HCT116 (cell line): ENCODE results near the gene RNF125. TPM values are rescaled to one million over a fixed set of nuclear protein-coding genes. Genes with fewer than 3 reads are reported as not detected.

ENCODE experiments used
- ATAC-seq: fragments of 200-7000 bp; cut with Tn5 transposase; 2 replicates; pipeline ENCODE4 v1.9.1; 2020; ENCODE audit warnings: mild to moderate bottlenecking, moderate library complexity
- BruUV-seq: library from RNA; stranded (reverse); fragments of 400-500 nt; replicated peaks from 2 replicates; lab custom pipeline; 2021; lab: Mats Ljungman, UMichigan
- CTCF ChIA-PET: fragments of 300-600 bp; sonication (Branson Sonifier 250); formaldehyde crosslinking; loops from one replicate; lab custom pipeline; 2021; ENCODE audit warnings: antibody characterized with exemption; lab: Charles Lee
- POLR2A ChIA-PET: fragments of 300-600, 350-600 bp; sonication (Branson Sonifier 250); formaldehyde crosslinking; loops from one replicate; lab custom pipeline; 2021; ENCODE audit warnings: antibody characterized with exemption; lab: Charles Lee
- RAD21 ChIA-PET, 2 experiments: fragments of 300-600 bp; sonication (Branson Sonifier 250); formaldehyde crosslinking; loops; one replicate each; lab custom pipeline; 2023; ENCODE audit warnings: low total read pairs in 2 of 2; ENCODE audit not compliant: uncharacterized antibody in 2 of 2, unreplicated experiment in 2 of 2, low non-redundant PET in 1 of 2; lab: Charles Lee
- DNase-seq: peaks from one replicate; pipeline ENCODE4 v3.0.0-alpha.2; 2010; ENCODE audit warnings: low read depth, low spot score
- H2AFZ ChIP-seq: fragments of 200-600 bp; shearing (Covaris generic), sonication (generic); 2 replicates; pipeline ENCODE4 v1.6.1; 2017; ENCODE audit warnings: low read depth, mixed run types, mixed read lengths, antibody characterized with exemption, low read length; ENCODE audit not compliant: poor library complexity, severe bottlenecking
- H3K27ac ChIP-seq: 2 replicates; pipeline ENCODE4 v1.5.1; 2012; ENCODE audit warnings: low read depth, low read length
- H3K27me3 ChIP-seq: fragments of 200-600 bp; sonication (generic); 2 replicates; pipeline ENCODE4 v1.6.1; 2016; ENCODE audit warnings: mixed run types, low read length, mixed read lengths; ENCODE audit not compliant: insufficient read depth
- H3K36me3 ChIP-seq, 2 experiments: fragments of 200-500 bp in 1 of 2; fragments of 200-600 bp in 1 of 2; sonication (Bioruptor generic) in 1 of 2; sonication (generic) in 1 of 2; 2 replicates each; pipeline versions ENCODE4 v1.5.1 to v1.6.1; 2014 to 2016; ENCODE audit warnings: low read length in 2 of 2, inconsistent platforms in 1 of 2, mixed read lengths in 1 of 2, mixed run types in 1 of 2; ENCODE audit not compliant: insufficient read depth in 2 of 2, control insufficient read depth in 1 of 2
- H3K4me1 ChIP-seq, 2 experiments: fragments of 200-600 bp in 1 of 2; sonication (generic) in 1 of 2; 2 replicates each; pipeline versions ENCODE4 v1.5.1 to v1.6.1; 2012 to 2017; ENCODE audit warnings: low read length in 2 of 2, inconsistent platforms in 1 of 2, mild to moderate bottlenecking in 1 of 2, mixed read lengths in 1 of 2, mixed run types in 1 of 2, moderate library complexity in 1 of 2; ENCODE audit not compliant: insufficient read depth in 2 of 2, control insufficient read depth in 1 of 2
- H3K4me2 ChIP-seq: fragments of 200-600 bp; sonication (generic); 2 replicates; pipeline ENCODE4 v1.6.1; 2017; ENCODE audit warnings: mixed run types, low read length, mixed read lengths
- H3K4me3 ChIP-seq, 2 experiments: fragments of 200-600 bp in 1 of 2; sonication (generic) in 1 of 2; replicated peaks in 1 of 2; 2 replicates each; pipeline ENCODE4 v1.5.1; 2011 to 2016; ENCODE audit warnings: low read length in 2 of 2, control low read depth in 1 of 2, low read depth in 1 of 2, mild to moderate bottlenecking in 1 of 2, mixed read lengths in 1 of 2, mixed run types in 1 of 2
- H3K79me2 ChIP-seq: fragments of 200-600 bp; sonication (generic); 2 replicates; pipeline ENCODE4 v1.6.1; 2017; ENCODE audit warnings: mild to moderate bottlenecking, mixed run types, low read length, moderate library complexity, mixed read lengths; ENCODE audit not compliant: insufficient read depth
- H3K9ac ChIP-seq: fragments of 200-600 bp; sonication (generic); 2 replicates; pipeline ENCODE4 v1.6.1; 2016; ENCODE audit warnings: low read length, mixed read lengths
- H3K9me2 ChIP-seq: fragments of 200-600 bp; sonication (generic), shearing (Covaris generic); 2 replicates; pipeline ENCODE4 v1.6.1; 2017; ENCODE audit warnings: mixed run types, mild to moderate bottlenecking, moderate library complexity; ENCODE audit not compliant: insufficient read depth
- H3K9me3 ChIP-seq, 2 experiments: fragments of 200-500 bp in 1 of 2; fragments of 200-600 bp in 1 of 2; sonication (Bioruptor generic) in 1 of 2; sonication (generic) in 1 of 2; 2 replicates each; pipeline ENCODE4 v1.6.1; 2014 to 2017; ENCODE audit warnings: low read length in 2 of 2, mixed read lengths in 2 of 2, inconsistent platforms in 1 of 2, low read depth in 1 of 2, mild to moderate bottlenecking in 1 of 2, mixed run types in 1 of 2, moderate library complexity in 1 of 2; ENCODE audit not compliant: control insufficient read depth in 1 of 2, insufficient read depth in 1 of 2
- H4K20me1 ChIP-seq: fragments of 200-600 bp; sonication (generic), shearing (Covaris generic); 2 replicates; pipeline ENCODE4 v1.6.1; 2017; ENCODE audit warnings: mixed run types, mild to moderate bottlenecking, moderate library complexity; ENCODE audit not compliant: insufficient read depth
- CBX3 ChIP-seq: IDR thresholded peaks from 2 replicates; pipeline ENCODE4 v1.6.1; 2012; ENCODE audit warnings: low read depth
- CTCF ChIP-seq, 3 experiments: fragments of 200-600 bp in 1 of 3; sonication (generic) in 1 of 3; IDR thresholded peaks in 2 of 3; conservative IDR thresholded peaks in 1 of 3; 2 replicates each; pipeline ENCODE4 v1.5.1; 2012 to 2017; ENCODE audit warnings: low read depth in 2 of 3, low read length in 2 of 3, antibody characterized with exemption in 1 of 3, borderline replicate concordance in 1 of 3, control low read depth in 1 of 3, mild to moderate bottlenecking in 1 of 3, mixed read lengths in 1 of 3, mixed run types in 1 of 3, moderate library complexity in 1 of 3; ENCODE audit not compliant: insufficient read depth in 1 of 3
- ELF1 ChIP-seq: IDR thresholded peaks from 2 replicates; pipeline ENCODE4 v1.6.1; 2012; ENCODE audit warnings: low read depth, borderline replicate concordance
- EZH2 ChIP-seq: fragments of 200-600 bp; sonication (generic); IDR thresholded peaks from 2 replicates; pipeline ENCODE4 v1.6.1; 2017; ENCODE audit warnings: antibody characterized with exemption, mixed run types
- EZH2phosphoT487 ChIP-seq: fragments of 200-600 bp; IDR thresholded peaks from 2 replicates; pipeline ENCODE4 v1.6.1; 2018; ENCODE audit warnings: antibody characterized with exemption, borderline replicate concordance
- FOSL1 ChIP-seq: IDR thresholded peaks from 2 replicates; pipeline ENCODE4 v1.6.1; 2012; ENCODE audit warnings: low read depth
- TCF7L2 ChIP-seq: IDR thresholded peaks from 2 replicates; pipeline ENCODE4 v1.7.0; 2011; ENCODE audit warnings: borderline replicate concordance, inconsistent platforms; ENCODE audit not compliant: insufficient read depth, insufficient read length; ENCODE audit errors: extremely low read depth
- YY1 ChIP-seq: IDR thresholded peaks from 2 replicates; pipeline ENCODE4 v1.6.1; 2011; ENCODE audit warnings: low read length, low read depth, moderate library complexity, mild to moderate bottlenecking; ENCODE audit not compliant: insufficient replicate concordance; ENCODE audit errors: extremely low read depth
- ZBTB33 ChIP-seq: IDR thresholded peaks from 2 replicates; pipeline ENCODE4 v1.6.1; 2011; ENCODE audit warnings: mild to moderate bottlenecking, low read length, moderate library complexity; ENCODE audit not compliant: insufficient replicate concordance; ENCODE audit errors: extremely low read depth
- ZFX ChIP-seq: fragments of 450-650 bp; IDR thresholded peaks from 2 replicates; pipeline ENCODE4 v1.6.1; 2017
- intact Hi-C: fragments of 100-400 bp; cut with micrococcal nuclease; formaldehyde crosslinking; loops from 2 replicates; pipeline ENCODE4 v1.10.0; 2022
- total RNA-seq: library from RNA; stranded (reverse); gene quantifications from one replicate; pipeline ENCODE4 v1.2.1, GENCODE V29; 2021; ENCODE audit not compliant: unreplicated experiment

Gene RNF125
- total RNA-seq, 1 experiment from 2014 or later, result 7.4 TPM

DNA sequence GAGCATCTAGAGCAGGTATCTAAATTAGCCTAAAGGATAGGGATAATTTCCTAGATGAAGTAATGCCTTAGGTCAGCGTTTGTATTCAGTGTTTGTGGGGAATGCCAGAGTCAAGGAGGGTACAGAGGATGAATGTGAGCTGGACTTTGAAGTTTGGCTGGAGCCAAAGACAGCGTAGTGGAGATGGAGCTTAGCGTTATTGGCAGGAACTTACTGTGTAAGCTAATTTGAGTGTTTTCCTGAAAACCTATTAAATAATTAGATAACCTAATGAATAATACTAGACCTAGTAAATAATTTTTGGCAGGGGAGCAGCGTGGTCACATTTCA, 77.2 kb downstream of the RNF125 start:
- Histone ChIP-seq H4K20me1 (peaks cover 21% of the 10 kb centered on the region; the same call in 1 of the 2 replicates), H3K9me2 (no peaks in the 10 kb centered on the region), H3K36me3 (peaks cover 4 to 21% of the 10 kb centered on the region in 2 experiments; a peak in 3 of 4 replicates), H3K4me1 (peaks cover 16 to 29% of the 10 kb centered on the region in 2 experiments), H2AFZ (no peak overlapping the region), H3K9me3 (no peaks in the 10 kb centered on the region), H3K9ac (no peak overlapping the region), H3K79me2 (peaks cover 84% of the 10 kb centered on the region), H3K27me3 (no peaks in the 10 kb centered on the region), H3K27ac (no peak overlapping the region), H3K4me2 (no peak overlapping the region), H3K4me3 (no peak overlapping the region)
- RAD21 ChIA-PET, result no interaction called here
- CTCF ChIA-PET, result no interaction called here
- no peak for TF ChIP-seq ELF1
- no peak for TF ChIP-seq TCF7L2
- no peak for TF ChIP-seq EZH2phosphoT487
- no peak for TF ChIP-seq EZH2
- no peak for TF ChIP-seq ZFX
- TF ChIP-seq CBX3, result no peak
- TF ChIP-seq ZBTB33, result no peak
- TF ChIP-seq FOSL1, result no peak
- no peak for TF ChIP-seq YY1
- TF ChIP-seq CTCF (IDR thresholded peaks at IDR 0.05 in 2 of 3, conservative IDR thresholded peaks at IDR 0.05 in 1 of 3; ENCODE audit: borderline replicate concordance in 1 of 3, insufficient read depth in 1 of 3, low read depth in 2 of 3, low read length in 2 of 3), result no peak
- DNase-seq (no peak), ATAC-seq (no peak)
- no TSS peak for BruUV-seq
- intact Hi-C loops, result no loop called here
- POLR2A ChIA-PET, result no interaction called here
